Measurements from ENCODE around the gene MMS22L. TPM values are rescaled to one million over a fixed set of nuclear protein-coding genes. Genes with fewer than 3 reads are reported as not detected.

The MMS22L gene
- total RNA-seq, 1 donor from 2014 or later: 8.5 TPM

DNA sequence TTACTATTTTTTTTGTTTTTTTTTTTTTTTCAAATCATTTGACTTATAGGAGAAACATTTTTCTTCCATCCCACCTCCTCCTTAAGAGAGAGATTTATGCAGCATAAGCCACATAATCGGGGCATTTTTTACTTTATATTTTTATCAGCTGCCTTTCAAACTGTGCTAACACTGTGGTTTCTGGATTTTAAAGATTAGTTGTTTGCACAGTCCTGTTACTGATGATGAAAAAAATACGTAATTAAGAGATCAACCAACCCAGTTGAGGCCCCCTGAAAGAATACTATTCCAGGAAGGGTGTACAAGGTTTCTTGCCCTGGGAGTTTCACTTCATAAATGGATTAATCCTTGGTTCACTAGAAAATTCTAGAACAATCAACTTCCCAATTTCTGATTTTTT, 68.3 kb downstream of the MMS22L start:
- Mint-ChIP-seq H3K36me3 (ENCODE audit: unreplicated experiment) (no peaks in the 10 kb centered on the region), H3K27ac (ENCODE audit: unreplicated experiment) (no peak overlapping the region), H3K9me3 (ENCODE audit: unreplicated experiment) (no peaks in the 10 kb centered on the region)

DNA sequence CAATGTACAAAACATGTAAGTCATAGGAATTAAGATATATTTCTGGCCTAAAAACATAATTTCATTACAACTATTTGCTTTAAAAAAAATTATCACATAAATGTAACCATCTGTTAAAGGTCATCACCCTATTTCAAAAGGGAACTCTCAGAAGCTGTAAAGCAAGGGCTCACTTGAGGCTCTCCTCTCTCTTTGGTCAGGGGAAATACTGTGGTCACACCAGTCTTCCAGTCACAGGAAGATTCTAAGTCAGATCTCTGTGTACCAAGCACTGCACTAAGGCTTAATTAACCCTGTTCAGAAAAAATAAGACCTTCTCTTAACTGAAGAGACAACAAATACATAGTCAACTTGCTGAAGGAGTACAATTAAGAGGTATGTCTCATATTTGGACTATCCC, 75.6 kb downstream of the MMS22L start:
- Mint-ChIP-seq H3K36me3 (ENCODE audit: unreplicated experiment) (no peaks in the 10 kb centered on the region), H3K9me3 (ENCODE audit: unreplicated experiment) (no peaks in the 10 kb centered on the region), H3K4me1 (ENCODE audit: unreplicated experiment) (peaks cover 2% of the 10 kb centered on the region), H3K27me3 (ENCODE audit: unreplicated experiment) (no peaks in the 10 kb centered on the region), H3K4me3 (ENCODE audit: unreplicated experiment) (no peak overlapping the region), H3K27ac (ENCODE audit: unreplicated experiment) (no peak overlapping the region)
- TF ChIP-seq CTCF (IDR thresholded peaks at IDR 0.05): no peak
- DNase-seq (ENCODE audit: extremely low spot score, unreplicated experiment): no peak

More for the DNA sequence above, 68.3 kb downstream of the MMS22L start:
- no peak for TF ChIP-seq CTCF (IDR thresholded peaks at IDR 0.05)
- no peaks in the 10 kb centered on the region for H3K27me3 Mint-ChIP-seq (ENCODE audit: unreplicated experiment)
- H3K4me1 Mint-ChIP-seq (ENCODE audit: unreplicated experiment): peaks cover 8% of the 10 kb centered on the region
- DNase-seq (ENCODE audit: extremely low spot score, unreplicated experiment): no peak
- no peak overlapping the region for H3K4me3 Mint-ChIP-seq (ENCODE audit: unreplicated experiment)

GRCh38 chr6:97205966-97206365, 77.0 kb downstream of the MMS22L start:
- Mint-ChIP-seq H3K27ac (ENCODE audit: unreplicated experiment) (no peak overlapping the region), H3K4me3 (ENCODE audit: unreplicated experiment) (no peak overlapping the region)

GRCh38 chr6:97203343-97203742, 79.7 kb downstream of the MMS22L start:
- TF ChIP-seq CTCF (IDR thresholded peaks at IDR 0.05): no peak
- Mint-ChIP-seq H3K9me3 (ENCODE audit: unreplicated experiment) (no peaks in the 10 kb centered on the region), H3K27ac (ENCODE audit: unreplicated experiment) (no peak overlapping the region), H3K4me1 (ENCODE audit: unreplicated experiment) (peaks cover 2% of the 10 kb centered on the region), H3K36me3 (ENCODE audit: unreplicated experiment) (no peaks in the 10 kb centered on the region), H3K27me3 (ENCODE audit: unreplicated experiment) (no peaks in the 10 kb centered on the region), H3K4me3 (ENCODE audit: unreplicated experiment) (no peak overlapping the region)
- DNase-seq (ENCODE audit: extremely low spot score, unreplicated experiment): no peak

More at GRCh38 chr6:97205966-97206365, 77.0 kb downstream of the MMS22L start:
- H3K9me3 Mint-ChIP-seq (ENCODE audit: unreplicated experiment): no peaks in the 10 kb centered on the region
- no peaks in the 10 kb centered on the region for H3K36me3 Mint-ChIP-seq (ENCODE audit: unreplicated experiment)
- H3K27me3 Mint-ChIP-seq (ENCODE audit: unreplicated experiment): no peaks in the 10 kb centered on the region
- no peak for TF ChIP-seq CTCF (IDR thresholded peaks at IDR 0.05)
- DNase-seq (ENCODE audit: extremely low spot score, unreplicated experiment): no peak
- H3K4me1 Mint-ChIP-seq (ENCODE audit: unreplicated experiment): peaks cover 2% of the 10 kb centered on the region

DNA sequence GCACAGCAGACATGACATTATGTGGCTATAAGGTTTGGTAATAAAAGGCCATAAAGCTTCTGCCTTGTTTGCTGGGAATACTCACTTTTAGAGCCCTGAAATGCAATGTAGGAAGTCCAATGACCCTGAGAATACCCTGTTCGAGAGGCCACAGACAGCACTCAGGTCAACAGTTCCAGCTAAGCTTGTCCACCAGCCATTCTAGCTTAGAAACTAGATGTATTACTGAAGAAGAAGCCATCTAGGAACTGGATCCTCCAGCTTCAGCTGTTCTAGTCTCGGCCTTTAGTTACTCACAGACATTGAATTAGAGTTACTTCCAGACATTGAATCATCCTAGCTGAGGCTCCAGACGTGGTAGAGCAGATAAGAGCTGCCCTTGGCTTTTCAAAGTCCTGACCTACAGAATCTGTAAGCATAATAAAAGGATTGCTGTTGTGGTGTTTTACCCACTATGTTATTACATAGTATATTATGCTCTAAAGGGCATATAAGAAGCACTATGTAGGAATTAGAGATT, 84.9 kb downstream of the MMS22L start:
- no peaks in the 10 kb centered on the region for H3K9me3 Mint-ChIP-seq (ENCODE audit: unreplicated experiment)
- H3K36me3 Mint-ChIP-seq (ENCODE audit: unreplicated experiment): no peaks in the 10 kb centered on the region
- no peak overlapping the region for H3K4me3 Mint-ChIP-seq (ENCODE audit: unreplicated experiment)
- DNase-seq (ENCODE audit: extremely low spot score, unreplicated experiment): no peak
- no peak for TF ChIP-seq CTCF (IDR thresholded peaks at IDR 0.05)
- H3K27ac Mint-ChIP-seq (ENCODE audit: unreplicated experiment): no peak overlapping the region
- no peaks in the 10 kb centered on the region for H3K27me3 Mint-ChIP-seq (ENCODE audit: unreplicated experiment)
- no peaks in the 10 kb centered on the region for H3K4me1 Mint-ChIP-seq (ENCODE audit: unreplicated experiment)

All from osteocyte (in vitro differentiated cells).